IPS-11a (cell line): Measurements from ENCODE around the gene ADGRG1.
"Not testable (repeated sequence)": the region's sequence is repeated elsewhere in the genome, so short reads cannot be mapped to it uniquely, and the experiment has no call there.

ENCODE experiments used
- H3K4me3 ChIP-seq: one replicate; pipeline ENCODE4 v1.5.1; 2013; ENCODE audit warnings: low read depth, low read length, control low read depth

ADGRG1 gene

GRCh38 chr16:57698812-57699405 lies 70.5 kb downstream of the ADGRG1 start:
- H3K4me3 ChIP-seq: no peak overlapping the region

GRCh38 chr16:57699481-57699880 lies 71.1 kb downstream of the ADGRG1 start:
- no peak overlapping the region for H3K4me3 ChIP-seq

DNA sequence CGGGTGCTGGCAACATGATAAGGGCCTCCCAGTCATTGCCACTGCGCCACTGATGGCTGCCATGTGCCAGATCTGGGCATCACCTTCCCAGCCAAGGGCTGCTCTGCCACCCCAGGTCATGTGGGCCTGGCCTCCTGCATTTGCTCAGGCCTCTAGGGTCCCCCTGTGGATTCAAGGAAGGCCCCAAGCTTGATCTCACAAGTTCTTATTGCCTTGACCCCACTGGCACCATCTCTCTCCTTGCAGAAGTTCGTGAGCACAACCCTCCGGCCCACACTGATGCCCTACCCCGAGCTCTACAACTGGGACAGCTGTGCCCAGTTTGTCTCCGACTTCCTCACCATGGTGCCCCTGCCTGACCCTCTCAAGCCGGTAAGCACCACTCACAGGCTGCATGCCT lies 71.5 kb downstream of the ADGRG1 start:
- no peak overlapping the region for H3K4me3 ChIP-seq

DNA sequence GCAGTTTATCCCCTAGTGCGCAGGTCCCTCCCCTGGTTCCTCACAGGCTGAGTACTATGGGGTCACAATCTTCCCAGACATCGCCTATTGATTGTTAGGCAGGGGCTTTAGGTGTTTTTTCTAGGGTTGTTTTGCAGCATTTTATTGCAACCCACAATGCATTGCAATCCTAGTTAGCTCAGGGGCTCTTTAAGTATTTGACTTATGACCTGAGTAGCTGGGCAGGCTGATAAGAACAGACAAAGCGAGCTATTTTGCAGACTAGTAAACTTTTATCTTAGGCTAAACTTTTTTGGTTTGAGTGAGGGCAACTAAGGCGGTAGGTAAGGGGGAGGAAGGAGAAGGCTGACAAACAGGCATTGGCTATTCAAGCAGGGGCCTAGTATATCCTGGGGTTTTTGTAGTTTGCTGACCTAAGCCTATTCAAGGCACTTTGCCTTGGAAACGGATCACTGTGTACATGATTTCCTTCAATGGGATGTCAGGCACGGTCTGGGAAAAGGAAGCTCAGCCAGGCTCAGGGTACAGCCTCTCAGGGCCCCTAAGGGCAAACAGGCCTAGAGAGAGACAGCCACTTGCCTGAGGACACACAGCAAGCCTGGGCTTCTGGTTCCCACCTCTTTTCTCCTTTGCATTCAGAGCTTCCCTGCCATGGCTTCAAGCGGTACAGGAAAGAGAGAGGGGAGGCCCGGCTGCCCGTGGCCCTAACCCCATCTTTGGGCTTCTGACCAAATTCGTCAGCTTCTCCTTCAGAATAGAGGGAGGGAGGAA lies 72.5 kb downstream of the ADGRG1 start:
- H3K4me3 ChIP-seq: no peak overlapping the region

DNA sequence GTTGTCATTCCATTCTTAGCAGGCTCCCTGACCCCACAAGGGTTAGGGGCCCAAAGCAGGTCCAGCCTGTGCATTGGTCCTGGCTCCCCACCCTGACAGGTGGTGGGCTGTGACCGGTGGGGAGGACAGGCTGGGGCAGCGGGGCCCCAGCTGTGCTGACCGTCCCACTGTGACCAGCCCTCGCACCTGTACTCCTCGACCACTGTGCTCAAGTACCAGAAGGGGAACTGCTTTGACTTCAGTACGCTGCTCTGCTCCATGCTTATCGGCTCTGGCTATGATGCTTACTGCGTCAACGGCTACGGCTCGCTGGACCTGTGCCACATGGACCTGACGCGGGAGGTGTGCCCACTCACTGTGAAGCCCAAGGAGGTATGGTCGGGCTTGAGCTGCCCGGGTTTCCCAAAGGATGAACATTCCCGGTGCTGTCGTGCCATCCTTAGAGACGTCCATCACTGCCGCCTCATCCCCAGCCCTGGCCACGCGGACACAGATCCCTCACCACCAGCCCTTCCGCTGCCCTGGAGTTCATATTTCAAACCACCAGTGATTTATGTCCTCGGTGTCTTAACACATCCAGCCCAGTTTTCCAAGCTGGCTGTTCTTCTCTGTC lies 73.4 kb downstream of the ADGRG1 start:
- H3K4me3 ChIP-seq: no peak overlapping the region

DNA sequence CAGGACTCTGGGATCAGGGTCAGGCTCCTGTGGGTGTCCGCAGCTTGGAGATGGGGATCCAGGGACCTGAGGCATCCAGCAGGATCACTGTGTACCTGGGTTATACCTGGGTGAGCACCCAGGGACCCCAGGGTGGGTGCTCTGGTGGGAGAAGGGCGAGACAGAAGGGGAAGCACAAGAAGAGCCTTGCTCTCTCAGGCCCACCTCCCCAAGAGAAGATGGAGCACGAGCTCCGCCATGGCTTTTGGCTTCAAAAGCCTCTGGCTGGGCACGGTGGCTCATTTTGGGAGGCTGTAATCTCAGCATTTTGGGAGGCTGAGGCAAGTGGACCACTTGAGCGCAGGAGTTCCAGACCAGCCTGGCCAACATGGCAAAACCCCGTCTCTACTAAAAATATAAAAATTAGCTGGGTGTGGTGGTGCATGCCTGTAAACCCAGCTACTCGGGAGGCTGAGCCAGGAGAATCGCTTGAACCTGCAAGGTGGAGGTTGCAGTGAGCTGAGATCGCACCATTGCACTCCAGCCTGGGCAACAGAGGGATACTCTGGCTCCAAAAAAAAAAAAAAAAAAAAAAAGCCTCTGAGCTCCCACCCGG lies 75.1 kb downstream of the ADGRG1 start:
- H3K4me3 ChIP-seq: no peak overlapping the region

DNA sequence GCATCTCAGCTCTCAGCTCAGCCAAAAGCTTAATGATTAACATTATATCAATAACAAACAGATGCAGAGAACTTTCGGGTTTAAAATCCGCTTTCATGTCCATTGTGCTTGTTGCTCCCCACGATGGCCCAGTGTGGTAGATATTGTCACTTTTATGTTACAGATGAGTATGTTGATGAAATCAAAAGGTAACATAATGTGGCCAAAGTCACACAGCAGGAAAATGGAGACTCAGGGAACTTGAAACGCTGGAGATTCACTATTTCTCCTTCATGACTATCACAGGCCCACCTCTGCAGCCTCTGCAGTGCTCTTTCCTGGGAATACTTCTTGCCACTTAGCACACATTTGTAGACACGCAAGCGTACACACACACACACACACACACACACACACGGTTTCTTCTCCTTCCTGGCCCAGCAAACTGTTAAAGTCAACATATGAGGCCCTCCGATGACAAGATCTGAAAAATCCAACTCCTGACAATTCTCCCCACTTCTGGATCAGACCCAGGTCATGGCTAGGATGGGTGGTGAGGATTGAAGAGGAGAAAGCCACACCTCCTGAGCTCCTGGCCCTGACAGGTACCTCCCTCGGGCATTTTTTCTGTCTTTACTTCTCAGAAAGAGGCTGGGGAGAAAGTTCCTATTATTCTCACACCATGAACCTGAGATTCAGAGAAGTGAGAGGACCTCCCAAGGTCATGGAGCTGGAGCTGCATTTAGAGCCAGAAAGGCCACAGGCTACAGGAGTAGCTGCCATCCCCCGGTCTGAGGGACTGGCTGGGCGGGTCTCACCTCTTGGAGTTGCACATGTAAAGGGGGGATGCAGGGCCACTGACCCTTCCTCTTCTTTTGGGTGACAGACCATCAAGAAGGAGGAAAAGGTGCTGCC lies 75.8 kb downstream of the ADGRG1 start:
- no peak overlapping the region for H3K4me3 ChIP-seq

DNA sequence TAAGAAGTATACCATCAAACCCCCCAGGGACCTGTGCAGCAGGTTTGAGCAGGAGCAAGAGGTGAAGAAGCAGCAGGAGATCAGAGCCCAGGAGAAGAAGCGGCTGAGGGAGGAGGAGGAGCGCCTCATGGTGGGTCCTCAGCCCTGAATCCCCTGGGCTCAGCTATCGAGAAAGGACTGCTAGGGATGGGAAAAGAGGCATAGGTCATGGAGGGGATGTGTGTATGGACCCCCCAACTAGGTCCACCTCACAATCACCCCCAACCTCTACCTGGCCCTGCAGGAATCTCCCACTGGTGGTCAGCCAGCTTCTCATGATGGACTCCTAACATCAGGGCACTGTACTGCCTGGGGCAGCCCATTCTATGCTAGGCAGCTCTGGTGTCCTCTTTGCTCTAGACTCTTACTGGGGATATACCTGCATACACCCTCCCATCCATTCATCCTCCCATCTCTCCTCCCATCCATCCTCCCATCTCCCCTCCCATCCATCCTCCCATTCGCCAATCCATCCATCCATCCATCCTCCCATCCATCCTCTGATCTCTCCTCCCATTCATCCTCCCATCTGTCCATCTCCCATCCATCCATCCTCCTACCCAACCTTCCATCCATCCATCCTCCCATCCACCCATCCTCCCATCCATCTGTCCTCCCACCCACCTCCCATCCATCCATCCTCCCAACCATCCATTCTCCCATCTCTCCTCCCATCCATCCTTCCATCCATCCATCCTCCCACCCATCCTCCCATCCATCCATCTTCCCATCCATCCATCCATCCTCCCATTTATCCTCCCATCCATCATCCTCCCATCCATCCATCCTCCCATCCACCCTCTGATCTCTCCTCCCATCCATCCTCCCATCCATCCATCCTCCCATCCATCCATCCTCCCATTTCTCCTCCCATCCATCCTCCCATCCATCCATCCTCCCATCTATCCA lies 76.7 kb downstream of the ADGRG1 start:
- no peak overlapping the region for H3K4me3 ChIP-seq

DNA sequence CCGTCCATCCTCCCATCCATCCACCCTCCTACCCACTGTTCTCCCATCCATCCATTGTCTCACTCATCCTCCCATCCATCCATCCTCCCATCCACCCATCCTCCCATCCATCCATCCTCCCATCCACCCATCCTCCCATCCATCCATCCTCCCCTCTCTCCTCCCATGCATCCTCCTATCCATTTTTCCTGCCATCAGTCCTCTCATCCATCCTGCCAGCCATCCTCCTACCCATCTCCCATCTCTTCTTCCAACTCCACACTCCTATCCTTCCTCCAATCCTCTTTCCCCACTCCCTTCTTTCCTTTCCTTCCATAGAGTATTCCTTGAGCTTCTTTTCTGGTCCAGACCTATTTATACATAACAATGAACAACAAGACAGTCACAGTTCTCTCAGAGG lies 78.3 kb downstream of the ADGRG1 start:
- no peak overlapping the region for H3K4me3 ChIP-seq

- no peak overlapping the region for H3K4me3 ChIP-seq
These were observed 78.9 kb downstream of the ADGRG1 start for GRCh38 chr16:57707331-57707730.

GRCh38 chr16:57708168-57708567 lies 79.7 kb downstream of the ADGRG1 start:
- no peak overlapping the region for H3K4me3 ChIP-seq

GRCh38 chr16:57709663-57710062 lies 81.2 kb downstream of the ADGRG1 start:
- H3K4me3 ChIP-seq: no peak overlapping the region

DNA sequence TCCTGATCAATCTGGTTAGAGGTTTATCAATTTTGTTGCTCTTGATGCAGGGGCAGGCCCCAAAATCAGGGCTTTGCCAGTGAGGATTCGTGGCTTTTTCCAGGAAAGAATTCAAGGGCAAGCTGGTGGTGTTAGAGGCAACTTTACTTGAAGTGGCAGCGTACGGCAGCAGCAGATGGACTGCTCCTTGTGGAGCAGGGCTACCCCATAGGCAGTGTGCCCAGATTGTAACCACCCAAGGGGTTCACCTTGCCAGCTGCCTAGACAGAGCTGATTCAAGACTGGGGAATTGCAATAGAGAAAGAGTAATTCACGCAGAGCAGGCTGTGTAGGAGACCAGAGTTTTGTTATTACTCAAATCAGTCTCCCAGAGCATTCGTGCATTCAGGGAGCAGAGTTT lies 82.9 kb downstream of the ADGRG1 start:
- H3K4me3 ChIP-seq: no peak overlapping the region

GRCh38 chr16:57711993-57712392 lies 83.6 kb downstream of the ADGRG1 start:
- no peak overlapping the region for H3K4me3 ChIP-seq

- H3K4me3 ChIP-seq: not testable (repeated sequence)
These were observed 84.1 kb downstream of the ADGRG1 start for GRCh38 chr16:57712569-57712968.

GRCh38 chr16:57713596-57713995 lies 85.2 kb downstream of the ADGRG1 start:
- H3K4me3 ChIP-seq: no peak overlapping the region

DNA sequence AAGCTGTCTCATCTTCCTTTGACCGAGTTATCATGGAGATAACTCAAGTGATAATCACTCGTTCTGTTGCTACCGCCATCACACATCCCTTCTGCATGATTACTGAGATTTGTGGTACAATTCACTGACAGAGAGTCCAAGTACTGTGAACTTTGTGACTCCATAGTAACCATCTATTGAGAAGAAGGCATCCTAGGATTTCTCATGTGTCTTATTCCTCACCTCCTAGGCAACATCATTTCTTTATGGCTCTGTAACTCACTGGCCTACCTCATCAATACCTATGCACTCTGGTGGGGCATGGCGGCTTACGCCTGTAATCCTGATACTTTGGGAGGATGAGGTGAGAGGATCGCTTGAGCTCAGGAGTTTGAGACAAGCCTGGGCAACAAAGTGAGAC lies 85.6 kb downstream of the ADGRG1 start:
- no peak overlapping the region for H3K4me3 ChIP-seq
